SK-N-SH treated with all-trans-retinoic acid at 6 μM for 48 hours (cell line): Measurements from ENCODE around the gene PLCB2.

ENCODE experiments used
- ATAC-seq: fragments of 200-7000 bp; cut with Tn5 transposase; 3 replicates; pipeline ENCODE4 v1.9.1; 2020; ENCODE audit warnings: mild to moderate bottlenecking, moderate library complexity
- ARNTL ChIP-seq: fragments of 450-650 bp; formaldehyde crosslinking; IDR thresholded peaks from 2 replicates; pipeline ENCODE4 v1.5.0; 2020; ENCODE audit warnings: low read depth, mild to moderate bottlenecking, moderate library complexity, borderline replicate concordance
- BACH2 ChIP-seq: fragments of 250-450 bp; sonication (Bioruptor Pico); IDR thresholded peaks from 2 replicates; pipeline ENCODE4 v1.9.0; 2021; ENCODE audit warnings: mild to moderate bottlenecking, borderline replicate concordance
- CSDC2 ChIP-seq: fragments of 250-450 bp; sonication (Bioruptor Pico); IDR thresholded peaks from 2 replicates; pipeline ENCODE4 v1.5.0; 2020; ENCODE audit warnings: mild to moderate bottlenecking, moderate library complexity
- CSRNP3 ChIP-seq: fragments of 250-450 bp; sonication (Bioruptor Pico); IDR thresholded peaks from 2 replicates; pipeline ENCODE4 v1.5.1; 2021; ENCODE audit warnings: mild to moderate bottlenecking, moderate library complexity
- ESRRG ChIP-seq: fragments of 250-450 bp; sonication (Bioruptor Pico); IDR thresholded peaks from 2 replicates; pipeline ENCODE4 v1.6.1; 2021; ENCODE audit warnings: mild to moderate bottlenecking
- GLIS3 ChIP-seq: fragments of 250-450 bp; sonication (Bioruptor Pico); IDR thresholded peaks from 2 replicates; pipeline ENCODE4 v1.5.0; 2020; ENCODE audit warnings: mild to moderate bottlenecking, moderate library complexity
- ISL1 ChIP-seq: fragments of 250-450 bp; sonication (Bioruptor Pico); IDR thresholded peaks from 2 replicates; pipeline ENCODE4 v2.1.2; 2022; ENCODE audit warnings: mild to moderate bottlenecking, moderate library complexity
- OSR1 ChIP-seq: fragments of 250-450 bp; sonication (Bioruptor Pico); IDR thresholded peaks from 2 replicates; pipeline ENCODE4 v1.8.0; 2022; ENCODE audit warnings: moderate library complexity, mild to moderate bottlenecking, inconsistent platforms
- PATZ1 ChIP-seq: fragments of 250-450 bp; sonication (Bioruptor Pico); IDR thresholded peaks from 2 replicates; pipeline ENCODE4 v1.8.0; 2020; ENCODE audit warnings: mild to moderate bottlenecking, moderate library complexity, borderline replicate concordance
- POU6F1 ChIP-seq: fragments of 250-450 bp; sonication (Bioruptor Pico); IDR thresholded peaks from 2 replicates; pipeline ENCODE4 v1.8.0; 2021; ENCODE audit warnings: low read depth, mild to moderate bottlenecking, moderate library complexity, borderline replicate concordance
- PPARA ChIP-seq: fragments of 250-450 bp; sonication (Bioruptor Pico); IDR thresholded peaks from 2 replicates; pipeline ENCODE4 v1.5.0; 2020; ENCODE audit warnings: mild to moderate bottlenecking, borderline replicate concordance
- RARB ChIP-seq: fragments of 250-450 bp; sonication (Bioruptor Pico); IDR thresholded peaks from 2 replicates; pipeline ENCODE4 v1.8.0; 2021; ENCODE audit warnings: mild to moderate bottlenecking, moderate library complexity
- SNAI2 ChIP-seq: fragments of 250-450 bp; sonication (Bioruptor Pico); IDR thresholded peaks from 2 replicates; pipeline ENCODE4 v1.5.0; 2020; ENCODE audit warnings: mild to moderate bottlenecking, moderate library complexity
- TCF4 ChIP-seq: fragments of 250-450 bp; sonication (Bioruptor Pico); IDR thresholded peaks from 2 replicates; pipeline ENCODE4 v1.8.0; 2021; ENCODE audit warnings: mild to moderate bottlenecking, moderate library complexity, borderline replicate concordance
- TOX ChIP-seq: fragments of 250-450 bp; sonication (Bioruptor Pico); IDR thresholded peaks from 2 replicates; pipeline ENCODE4 v1.8.0; 2021; ENCODE audit warnings: mild to moderate bottlenecking, moderate library complexity, borderline replicate concordance
- TSHZ2 ChIP-seq: fragments of 250-450 bp; sonication (Bioruptor Pico); IDR thresholded peaks from 2 replicates; pipeline ENCODE4 v1.5.0; 2020; ENCODE audit warnings: mild to moderate bottlenecking, moderate library complexity
- ZC3H10 ChIP-seq: fragments of 250-450 bp; sonication (Bioruptor Pico); IDR thresholded peaks from 2 replicates; pipeline ENCODE4 v1.5.1; 2021; ENCODE audit warnings: mild to moderate bottlenecking, moderate library complexity
- ZFP3 ChIP-seq: fragments of 250-450 bp; sonication (Bioruptor Pico); IDR thresholded peaks from 2 replicates; pipeline ENCODE4 v1.5.0; 2020; ENCODE audit warnings: mild to moderate bottlenecking, moderate library complexity
- ZFP30 ChIP-seq: fragments of 450-650 bp; formaldehyde crosslinking; IDR thresholded peaks from 2 replicates; pipeline ENCODE4 v1.5.0; 2022; ENCODE audit warnings: mild to moderate bottlenecking, moderate library complexity
- ZNF565 ChIP-seq: fragments of 450-650 bp; formaldehyde crosslinking; conservative IDR thresholded peaks from 2 replicates; pipeline ENCODE4 v1.5.0; 2020; ENCODE audit warnings: low read depth, mild to moderate bottlenecking, moderate library complexity
- ZNF70 ChIP-seq: fragments of 450-650 bp; formaldehyde crosslinking; IDR thresholded peaks from 2 replicates; pipeline ENCODE4 v1.5.0; 2020; ENCODE audit warnings: mild to moderate bottlenecking, moderate library complexity
- ZNF8 ChIP-seq: fragments of 450-650 bp; formaldehyde crosslinking; IDR thresholded peaks from 2 replicates; pipeline ENCODE4 v1.5.0; 2020; ENCODE audit warnings: mild to moderate bottlenecking, moderate library complexity

PLCB2 gene

GRCh38 chr15:40301467-40302179, 6.1 kb downstream of the PLCB2 start:
- TF ChIP-seq ESRRG (CRISPR knock-in tag), result no peak
- no peak for TF ChIP-seq ARNTL (CRISPR knock-in tag)
- no peak for TF ChIP-seq GLIS3 (CRISPR knock-in tag)
- TF ChIP-seq OSR1, result no peak
- no peak for TF ChIP-seq CSDC2 (CRISPR knock-in tag)
- TF ChIP-seq ZNF70 (CRISPR knock-in tag), result no peak
- TF ChIP-seq RARB (CRISPR knock-in tag), result no peak
- TF ChIP-seq BACH2 (CRISPR knock-in tag), result no peak
- TF ChIP-seq TSHZ2, result no peak
- no peak for TF ChIP-seq ZNF565 (CRISPR knock-in tag)
- no peak for TF ChIP-seq TOX (CRISPR knock-in tag)
- no peak for TF ChIP-seq CSRNP3 (CRISPR knock-in tag)
- no peak for TF ChIP-seq ZFP30 (CRISPR knock-in tag)
- TF ChIP-seq ISL1 (CRISPR knock-in tag), result no peak
- no peak for TF ChIP-seq PPARA (CRISPR knock-in tag)
- TF ChIP-seq ZNF8 (CRISPR knock-in tag), result no peak
- no peak for TF ChIP-seq TCF4
- TF ChIP-seq ZFP3 (CRISPR knock-in tag), result no peak
- no peak for TF ChIP-seq POU6F1 (CRISPR knock-in tag)

GRCh38 chr15:40300771-40301170, 7.0 kb downstream of the PLCB2 start:
- ATAC-seq, result no peak
- TF ChIP-seq CSDC2 (CRISPR knock-in tag) (no peak), RARB (CRISPR knock-in tag) (no peak), POU6F1 (CRISPR knock-in tag) (no peak), ZFP3 (CRISPR knock-in tag) (no peak), ZC3H10 (CRISPR knock-in tag) (no peak), ESRRG (CRISPR knock-in tag) (no peak), ZNF565 (CRISPR knock-in tag) (no peak), TOX (CRISPR knock-in tag) (no peak), SNAI2 (CRISPR knock-in tag) (no peak), ZNF8 (CRISPR knock-in tag) (no peak), TCF4 (no peak), ARNTL (CRISPR knock-in tag) (no peak), PATZ1 (CRISPR knock-in tag) (no peak)

More at GRCh38 chr15:40301467-40302179, 6.1 kb downstream of the PLCB2 start:
- ATAC-seq, result peak; percentile 62; the same call in 2 of the 3 replicates
